HCT116 (cell line): ENCODE measurements around the gene CDH2.

Experiments
- CTCF ChIP-seq, 3 experiments: fragments of 200-600 bp in 1 of 3; sonication (generic) in 1 of 3; IDR thresholded peaks in 2 of 3; conservative IDR thresholded peaks in 1 of 3; 2 replicates each; pipeline ENCODE4 v1.5.1; 2012 to 2017; ENCODE audit warnings: low read depth in 2 of 3, low read length in 2 of 3, antibody characterized with exemption in 1 of 3, borderline replicate concordance in 1 of 3, control low read depth in 1 of 3, mild to moderate bottlenecking in 1 of 3, mixed read lengths in 1 of 3, mixed run types in 1 of 3, moderate library complexity in 1 of 3; ENCODE audit not compliant: insufficient read depth in 1 of 3
- EGR1 ChIP-seq: IDR thresholded peaks from 2 replicates; pipeline ENCODE4 v1.6.1; 2012; ENCODE audit warnings: low read depth
- EZH2 ChIP-seq: fragments of 200-600 bp; sonication (generic); IDR thresholded peaks from 2 replicates; pipeline ENCODE4 v1.6.1; 2017; ENCODE audit warnings: antibody characterized with exemption, mixed run types
- FOSL1 ChIP-seq: IDR thresholded peaks from 2 replicates; pipeline ENCODE4 v1.6.1; 2012; ENCODE audit warnings: low read depth
- POLR2AphosphoS5 ChIP-seq: IDR thresholded peaks from 2 replicates; pipeline ENCODE4 v1.6.1; 2011; ENCODE audit warnings: mild to moderate bottlenecking, low read depth, low read length, moderate library complexity
- RAD21 ChIP-seq: IDR thresholded peaks from 2 replicates; pipeline ENCODE4 v1.6.1; 2012; ENCODE audit warnings: low read depth, mild to moderate bottlenecking
- REST ChIP-seq: IDR thresholded peaks from 2 replicates; pipeline ENCODE4 v1.6.1; 2012; ENCODE audit warnings: low read depth
- SP1 ChIP-seq: IDR thresholded peaks from 2 replicates; pipeline ENCODE4 v1.6.1; 2012; ENCODE audit warnings: low read depth
- SRF ChIP-seq: IDR thresholded peaks from 2 replicates; pipeline ENCODE4 v1.6.1; 2012; ENCODE audit warnings: low read depth
- YY1 ChIP-seq: IDR thresholded peaks from 2 replicates; pipeline ENCODE4 v1.6.1; 2011; ENCODE audit warnings: low read length, low read depth, moderate library complexity, mild to moderate bottlenecking; ENCODE audit not compliant: insufficient replicate concordance; ENCODE audit errors: extremely low read depth
- ZBTB33 ChIP-seq: IDR thresholded peaks from 2 replicates; pipeline ENCODE4 v1.6.1; 2011; ENCODE audit warnings: mild to moderate bottlenecking, low read length, moderate library complexity; ENCODE audit not compliant: insufficient replicate concordance; ENCODE audit errors: extremely low read depth
- ZNF274 ChIP-seq: fragments of 200-500 bp; sonication (Bioruptor generic); IDR thresholded peaks from 2 replicates; pipeline ENCODE4 v1.6.1; 2014; ENCODE audit warnings: mild to moderate bottlenecking, low read depth, low read length, inconsistent platforms

GRCh38 chr18:27995770-27996502 is 181.0 kb downstream of the CDH2 start:
- TF ChIP-seq CTCF (IDR thresholded peaks at IDR 0.05 in 2 of 3, conservative IDR thresholded peaks at IDR 0.05 in 1 of 3; ENCODE audit: borderline replicate concordance in 1 of 3, insufficient read depth in 1 of 3, low read depth in 2 of 3, low read length in 2 of 3), result no peak
- no peak for TF ChIP-seq POLR2AphosphoS5
- no peak for TF ChIP-seq RAD21
- no peak for TF ChIP-seq EZH2
- no peak for TF ChIP-seq FOSL1
- no peak for TF ChIP-seq REST
- no peak for TF ChIP-seq SP1
- TF ChIP-seq EGR1, result no peak
- TF ChIP-seq YY1, result no peak
- TF ChIP-seq ZNF274, result no peak
- TF ChIP-seq SRF, result no peak
- TF ChIP-seq ZBTB33, result no peak
